PFSK-1 (cell line): ENCODE measurements around the gene AP1G2.

Experiments
- FOXP2 ChIP-seq: optimal IDR thresholded peaks from 2 replicates; pipeline ENCODE3; 2011; ENCODE audit warnings: borderline replicate concordance, control low read depth, inconsistent platforms; ENCODE audit not compliant: insufficient read depth; ENCODE audit errors: extremely low read length, extremely low read depth
- POLR2AphosphoS5 ChIP-seq: IDR thresholded peaks from 2 replicates; pipeline ENCODE4 v1.6.1; 2012; ENCODE audit warnings: low read depth, mild to moderate bottlenecking, control low read depth, low read length, moderate library complexity
- REST ChIP-seq, 2 experiments: IDR thresholded peaks; 2 replicates each; pipeline versions ENCODE4 v1.6.1 to v1.8.0; 2011 to 2012; ENCODE audit warnings: low read depth in 2 of 2, low read length in 2 of 2, control low read depth in 1 of 2, inconsistent platforms in 1 of 2, mild to moderate bottlenecking in 1 of 2, moderate library complexity in 1 of 2; ENCODE audit not compliant: insufficient read depth in 1 of 2
- SIN3A ChIP-seq: IDR thresholded peaks from 2 replicates; pipeline ENCODE4 v1.6.1; 2012; ENCODE audit warnings: mild to moderate bottlenecking, low read length, moderate library complexity, borderline replicate concordance; ENCODE audit not compliant: insufficient read depth
- TAF1 ChIP-seq: IDR thresholded peaks from 2 replicates; pipeline ENCODE4 v1.6.1; 2012; ENCODE audit warnings: low read length, control low read depth, borderline replicate concordance; ENCODE audit not compliant: insufficient read depth

Gene AP1G2

GRCh38 chr14:23551266-23552028 lies 16.1 kb downstream of the AP1G2 start, which contains the start of gene ZFHX2:
TSS of gene ZFHX2 (minus strand) at chr14:23551765. CDS start at chr14:23535325, 16,440 bp downstream.
- TF ChIP-seq REST (IDR thresholded peaks at IDR 0.05; ENCODE audit: insufficient read depth in 1 of 2, low read depth in 2 of 2, low read length in 2 of 2) = no peak
- TF ChIP-seq POLR2AphosphoS5 = peak; percentile 46; the same call in 1 of the 2 replicates

GRCh38 chr14:23550812-23551265 lies 16.8 kb downstream of the AP1G2 start:
- TF ChIP-seq FOXP2 (no peak), REST (IDR thresholded peaks at IDR 0.05; ENCODE audit: insufficient read depth in 1 of 2, low read depth in 2 of 2, low read length in 2 of 2) (no peak), SIN3A (no peak; the same call in 1 of the 2 replicates), TAF1 (no peak), POLR2AphosphoS5 (no peak)

DNA sequence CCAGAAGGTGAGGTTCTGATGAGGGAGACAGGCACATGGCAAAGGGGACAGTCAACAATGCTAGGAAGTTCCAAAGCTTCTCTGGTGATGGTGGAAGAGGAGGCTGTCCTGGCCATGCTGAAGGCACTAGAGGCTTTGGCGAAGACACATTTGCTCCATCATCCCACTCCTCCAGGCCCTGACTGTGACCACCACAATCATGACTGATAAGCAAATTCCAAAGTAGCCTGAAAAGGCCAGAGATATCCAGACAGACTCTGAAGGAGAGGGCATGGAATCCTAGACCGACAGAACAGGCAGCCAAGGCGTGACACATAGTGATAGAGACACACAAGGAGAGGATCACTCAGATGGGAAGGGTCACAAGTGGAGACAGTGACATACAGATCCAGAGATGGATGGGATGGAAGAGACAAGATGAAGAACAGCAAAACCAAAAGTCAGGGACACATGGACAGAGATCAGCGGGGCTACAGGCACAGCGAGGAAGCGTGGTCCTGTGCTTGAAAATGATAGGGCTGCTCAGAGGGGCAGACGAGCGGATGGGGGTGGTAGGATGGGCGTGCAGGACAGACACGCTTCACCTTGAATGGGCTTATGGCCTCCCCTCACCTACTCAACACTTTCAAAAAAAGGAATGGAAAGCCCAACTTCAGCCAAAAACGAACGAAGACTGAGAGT lies 17.3 kb downstream of the AP1G2 start:
- TF ChIP-seq POLR2AphosphoS5 (no peak), TAF1 (no peak), SIN3A (no peak)

DNA sequence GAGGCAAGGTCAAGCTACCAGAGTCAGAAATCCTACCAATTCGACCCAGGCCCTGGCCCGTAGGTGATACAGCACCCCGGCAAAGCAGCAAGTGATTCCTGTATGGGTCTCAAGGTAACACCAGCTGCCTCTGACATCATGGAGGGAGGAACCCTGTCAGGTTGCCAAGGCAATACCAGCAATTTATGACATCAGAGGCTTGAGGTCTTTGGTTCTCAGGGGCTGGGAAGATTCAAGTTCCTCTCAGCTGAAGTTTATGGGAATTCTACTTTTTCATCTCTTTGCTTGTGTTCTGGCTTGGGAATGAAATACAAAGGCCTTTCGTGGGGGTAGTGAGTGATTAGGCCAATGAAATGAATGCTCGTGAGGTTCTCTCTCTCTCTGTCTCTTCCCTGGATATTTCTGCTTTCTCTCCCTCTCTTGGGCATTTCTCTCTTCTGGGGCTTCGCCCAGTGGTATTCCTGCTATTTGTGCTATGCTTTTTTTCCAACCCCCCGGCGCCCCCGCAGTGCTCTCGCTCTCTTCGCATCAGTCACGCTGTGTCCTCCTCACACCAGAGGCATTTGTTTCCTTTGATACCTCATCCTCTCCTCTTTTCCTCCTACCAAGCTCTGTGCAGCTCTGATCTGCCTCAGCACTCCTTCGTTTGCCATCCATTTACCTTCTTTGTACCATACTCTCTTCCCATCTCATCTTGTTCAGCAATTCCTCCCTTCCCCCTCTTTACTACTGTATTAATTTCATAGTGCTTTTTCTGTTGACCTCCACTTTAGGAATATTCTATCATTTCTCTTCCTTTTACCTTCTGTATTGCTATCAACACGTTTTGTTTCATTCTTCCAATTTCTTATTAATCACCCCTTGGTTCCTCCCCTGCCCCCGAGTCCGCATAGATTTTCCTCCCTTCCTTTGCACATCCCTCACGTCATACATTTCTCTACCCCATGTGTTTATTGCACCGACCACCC lies 19.0 kb downstream of the AP1G2 start:
- no peak for TF ChIP-seq TAF1

DNA sequence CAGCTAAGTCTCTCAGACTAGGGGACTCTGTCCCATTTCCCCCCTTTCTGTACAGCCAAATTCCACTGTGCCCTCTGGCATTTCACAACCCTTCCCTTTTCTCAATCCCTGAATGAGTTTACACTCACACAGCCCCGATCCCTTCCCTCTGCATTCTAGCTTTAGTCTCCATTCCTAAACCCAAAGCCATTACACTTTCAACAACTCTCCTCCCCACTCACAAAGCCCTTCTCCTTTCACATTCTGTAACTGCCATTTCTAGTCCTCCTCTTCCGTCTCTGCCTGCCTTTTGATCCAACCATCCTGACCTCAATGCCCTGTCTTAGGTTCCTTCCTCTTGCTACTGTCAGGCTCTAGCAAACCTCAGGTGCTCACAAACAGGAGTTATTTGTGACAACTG lies 19.7 kb downstream of the AP1G2 start:
- TF ChIP-seq POLR2AphosphoS5 = no peak
- no peak for TF ChIP-seq FOXP2
- no peak for TF ChIP-seq REST (IDR thresholded peaks at IDR 0.05; ENCODE audit: insufficient read depth in 1 of 2, low read depth in 2 of 2, low read length in 2 of 2)
- no peak for TF ChIP-seq SIN3A
- TF ChIP-seq TAF1 = no peak
